HTERT RPE-1 (cell line): ENCODE measurements around the gene SNED1.

Experiments used
- in situ Hi-C: fragments of 300-500 bp; cut with MboI; formaldehyde crosslinking; loops from 4 replicates; pipeline ENCODE4 v1.14.3; 2020; ENCODE audit warnings: low sequenced_read_pairs

The SNED1 gene

GRCh38 chr2:241123816-241124536 lies 125.6 kb downstream of the SNED1 start:
- in situ Hi-C loops: no loop called here

GRCh38 chr2:241125626-241126025 lies 127.2 kb downstream of the SNED1 start:
- in situ Hi-C loops: no loop called here

- in situ Hi-C loops: no loop called here
Measured at GRCh38 chr2:241126201-241126611, 127.8 kb downstream of the SNED1 start.

GRCh38 chr2:241126771-241127202 lies 128.4 kb downstream of the SNED1 start:
- in situ Hi-C loops: no loop called here

GRCh38 chr2:241128266-241128665 lies 129.8 kb downstream of the SNED1 start:
- in situ Hi-C loops: no loop called here

- in situ Hi-C loops: no loop called here
Measured at GRCh38 chr2:241129086-241129871, 130.9 kb downstream of the SNED1 start.

- in situ Hi-C loops: no loop called here
Measured at GRCh38 chr2:241130316-241130715, 131.9 kb downstream of the SNED1 start.

- in situ Hi-C loops: no loop called here
Measured at GRCh38 chr2:241131531-241131930, 133.1 kb downstream of the SNED1 start.

- in situ Hi-C loops: no loop called here
Measured at GRCh38 chr2:241132538-241133435, 134.4 kb downstream of the SNED1 start.

- in situ Hi-C loops: no loop called here
Measured at GRCh38 chr2:241133436-241133820, 135.0 kb downstream of the SNED1 start.

GRCh38 chr2:241134711-241135110 lies 136.3 kb downstream of the SNED1 start:
- in situ Hi-C loops: no loop called here

- in situ Hi-C loops: no loop called here
Measured at GRCh38 chr2:241135737-241136136, 137.3 kb downstream of the SNED1 start.

GRCh38 chr2:241136191-241136590 lies 137.8 kb downstream of the SNED1 start:
- in situ Hi-C loops: no loop called here

- in situ Hi-C loops: no loop called here
Measured at GRCh38 chr2:241136661-241137260, 138.3 kb downstream of the SNED1 start.

- in situ Hi-C loops: no loop called here
Measured at GRCh38 chr2:241137276-241138190, 139.1 kb downstream of the SNED1 start.

GRCh38 chr2:241138471-241138870 lies 140.1 kb downstream of the SNED1 start:
- in situ Hi-C loops: no loop called here

GRCh38 chr2:241139531-241140444 lies 141.4 kb downstream of the SNED1 start:
- in situ Hi-C loops: no loop called here

- in situ Hi-C loops: no loop called here
Measured at GRCh38 chr2:241140445-241140840, 142.0 kb downstream of the SNED1 start.
